CD4-positive, CD25-positive, alpha-beta regulatory T cell (primary cell): ENCODE results near the gene CASP7. TPM values are rescaled to one million over a fixed set of nuclear protein-coding genes. Genes with fewer than 3 reads are reported as not detected.

ENCODE experiments used
- ATAC-seq, 2 donors: fragments of 150-1000 bp; cut with Tn5 transposase; one replicate each; pipeline ENCODE4 v1.10.0; 2021; ENCODE audit warnings: low read depth in 2 of 2, moderate number of reproducible peaks in 2 of 2, moderate library complexity in 1 of 2
- DNase-seq, 3 donors: peaks; one replicate each; pipeline versions ENCODE4 v3.0.0 to v3.0.0-alpha.2; 2012 to 2022; ENCODE audit warnings: mixed read lengths in 1 of 3
- H3K27ac ChIP-seq: one replicate; pipeline ENCODE4 v1.7.0; 2013; ENCODE audit warnings: mild to moderate bottlenecking, low read length; ENCODE audit not compliant: insufficient read depth, poor library complexity, severe bottlenecking
- H3K27me3 ChIP-seq: one replicate; pipeline ENCODE4 v1.7.0; 2013; ENCODE audit warnings: low read length; ENCODE audit not compliant: control insufficient read depth, insufficient read depth
- H3K36me3 ChIP-seq: one replicate; pipeline ENCODE4 v1.7.0; 2013; ENCODE audit warnings: mild to moderate bottlenecking, low read length, moderate library complexity; ENCODE audit not compliant: control insufficient read depth, insufficient read depth
- H3K4me1 ChIP-seq: 2 replicates; pipeline ENCODE4 v1.7.0; 2013; ENCODE audit warnings: mild to moderate bottlenecking, low read length; ENCODE audit not compliant: insufficient read depth, control insufficient read depth, poor library complexity, severe bottlenecking
- H3K4me3 ChIP-seq: one replicate; pipeline ENCODE4 v1.7.0; 2013; ENCODE audit warnings: low read depth, mild to moderate bottlenecking, low read length, moderate library complexity
- H3K9me3 ChIP-seq, 2 experiments: 1 replicate in 1 of 2; 2 replicates in 1 of 2; pipeline ENCODE4 v1.7.0; 2013; ENCODE audit warnings: low read length in 2 of 2, mild to moderate bottlenecking in 1 of 2, moderate library complexity in 1 of 2; ENCODE audit not compliant: control insufficient read depth in 2 of 2
- H3K27ac Mint-ChIP-seq, 3 donors: one replicate each; pipeline ENCODE4 v1.8.0; 2020 to 2022; ENCODE audit warnings: mild to moderate bottlenecking in 3 of 3, mixed read lengths in 3 of 3, moderate library complexity in 2 of 3
- H3K27me3 Mint-ChIP-seq: one replicate; pipeline ENCODE4 v1.8.0; 2022; ENCODE audit warnings: mild to moderate bottlenecking, mixed read lengths
- H3K36me3 Mint-ChIP-seq: one replicate; pipeline ENCODE4 v1.8.0; 2020; ENCODE audit warnings: mixed read lengths
- H3K4me1 Mint-ChIP-seq, 4 donors: one replicate each; pipeline ENCODE4 v1.8.0; 2020 to 2022; ENCODE audit warnings: mixed read lengths in 4 of 4, mild to moderate bottlenecking in 1 of 4
- H3K4me3 Mint-ChIP-seq, 4 donors: one replicate each; pipeline ENCODE4 v1.8.0; 2020 to 2022; ENCODE audit warnings: mild to moderate bottlenecking in 4 of 4, mixed read lengths in 4 of 4, moderate library complexity in 3 of 4
- H3K9me3 Mint-ChIP-seq, 7 donors: one replicate each; pipeline ENCODE4 v1.8.0; 2020 to 2022; ENCODE audit warnings: mixed read lengths in 7 of 7, mild to moderate bottlenecking in 3 of 7, moderate library complexity in 2 of 7
- polyA plus RNA-seq, 4 donors: library from polyadenylated mRNA; unstranded; fragments of 300-500 nt; fragmentation: Illumina TruSeq; gene quantifications; one replicate each; pipeline ENCODE4 v1.2.3, GENCODE V29; 2021
- total RNA-seq: library from RNA; stranded (reverse); gene quantifications from one replicate; pipeline ENCODE4 v1.2.3, GENCODE V29; 2022

The CASP7 gene
- total and polyA plus RNA-seq, 5 donors from 2014 or later = 11.1 to 24.2 (median 21.7) TPM

- no peak overlapping the region for H3K4me3 Mint-ChIP-seq
- no peaks in the 10 kb centered on the region for H3K4me1 ChIP-seq
- no peak overlapping the region for H3K27ac ChIP-seq
- peaks cover 0 to 1% (median 0%) of the 10 kb centered on the region in 7 donors for H3K9me3 Mint-ChIP-seq
- peaks cover 1% of the 10 kb centered on the region for H3K36me3 Mint-ChIP-seq
- no peaks in the 10 kb centered on the region for H3K27me3 ChIP-seq
- H3K4me1 Mint-ChIP-seq = no peaks in the 10 kb centered on the region
- DNase-seq = no peak
- no peak overlapping the region for H3K4me3 ChIP-seq
- H3K36me3 ChIP-seq = no peaks in the 10 kb centered on the region
- H3K27me3 Mint-ChIP-seq = peaks cover 6% of the 10 kb centered on the region
- no peaks in the 10 kb centered on the region for H3K9me3 ChIP-seq
- ATAC-seq = no peak
- no peak overlapping the region for H3K27ac Mint-ChIP-seq
Observed at GRCh38 chr10:113736576-113736975, 56.9 kb downstream of the CASP7 start.

- H3K9me3 ChIP-seq = no peaks in the 10 kb centered on the region
- DNase-seq (no peak), ATAC-seq (no peak)
- Mint-ChIP-seq H3K4me3 (no peak overlapping the region), H3K9me3 (peaks cover 0 to 4% (median 0%) of the 10 kb centered on the region in 7 donors), H3K4me1 (no peaks in the 10 kb centered on the region), H3K27ac (no peak overlapping the region), H3K27me3 (peaks cover 14% of the 10 kb centered on the region), H3K36me3 (no peaks in the 10 kb centered on the region)
- peaks cover 2% of the 10 kb centered on the region for H3K27me3 ChIP-seq
- no peak overlapping the region for H3K4me3 ChIP-seq
- H3K36me3 ChIP-seq = no peaks in the 10 kb centered on the region
- no peaks in the 10 kb centered on the region for H3K4me1 ChIP-seq
- H3K27ac ChIP-seq = no peak overlapping the region
Observed at GRCh38 chr10:113739031-113739430, 59.3 kb downstream of the CASP7 start.

GRCh38 chr10:113739577-113739976, 59.9 kb downstream of the CASP7 start:
- no peak for DNase-seq
- H3K27ac ChIP-seq = no peak overlapping the region
- H3K4me1 ChIP-seq = no peaks in the 10 kb centered on the region
- peaks cover 0 to 4% (median 0%) of the 10 kb centered on the region in 7 donors for H3K9me3 Mint-ChIP-seq
- no peak overlapping the region for H3K27ac Mint-ChIP-seq
- no peak for ATAC-seq
- no peak overlapping the region for H3K4me3 Mint-ChIP-seq
- no peaks in the 10 kb centered on the region for H3K4me1 Mint-ChIP-seq
- H3K27me3 Mint-ChIP-seq = peaks cover 17% of the 10 kb centered on the region
- no peaks in the 10 kb centered on the region for H3K36me3 ChIP-seq
- H3K36me3 Mint-ChIP-seq = no peaks in the 10 kb centered on the region
- no peak overlapping the region for H3K4me3 ChIP-seq
- no peaks in the 10 kb centered on the region for H3K9me3 ChIP-seq
- peaks cover 2% of the 10 kb centered on the region for H3K27me3 ChIP-seq

GRCh38 chr10:113740850-113741249, 61.1 kb downstream of the CASP7 start:
- Histone ChIP-seq H3K4me3 (no peak overlapping the region), H3K27ac (no peak overlapping the region), H3K4me1 (no peaks in the 10 kb centered on the region), H3K9me3 (no peaks in the 10 kb centered on the region), H3K36me3 (no peaks in the 10 kb centered on the region), H3K27me3 (peaks cover 2% of the 10 kb centered on the region)
- no peak for ATAC-seq
- no peak overlapping the region for H3K27ac Mint-ChIP-seq
- peaks cover 0 to 6% (median 0%) of the 10 kb centered on the region in 7 donors for H3K9me3 Mint-ChIP-seq
- no peak overlapping the region for H3K4me3 Mint-ChIP-seq
- no peaks in the 10 kb centered on the region for H3K36me3 Mint-ChIP-seq
- H3K27me3 Mint-ChIP-seq = peaks cover 22% of the 10 kb centered on the region
- no peak for DNase-seq
- H3K4me1 Mint-ChIP-seq = no peaks in the 10 kb centered on the region

- peaks cover 1% of the 10 kb centered on the region for H3K36me3 Mint-ChIP-seq
- no peak for DNase-seq
- H3K4me1 ChIP-seq = no peaks in the 10 kb centered on the region
- H3K4me3 Mint-ChIP-seq = no peak overlapping the region
- H3K4me1 Mint-ChIP-seq = no peaks in the 10 kb centered on the region
- no peaks in the 10 kb centered on the region for H3K9me3 ChIP-seq
- H3K36me3 ChIP-seq = no peaks in the 10 kb centered on the region
- H3K27me3 Mint-ChIP-seq = peaks cover 32% of the 10 kb centered on the region
- H3K9me3 Mint-ChIP-seq = peaks cover 0 to 6% (median 1%) of the 10 kb centered on the region in 7 donors
- no peak overlapping the region for H3K27ac Mint-ChIP-seq
- peaks cover 3% of the 10 kb centered on the region for H3K27me3 ChIP-seq
- no peak overlapping the region for H3K4me3 ChIP-seq
- ATAC-seq = no peak
- H3K27ac ChIP-seq = no peak overlapping the region
Observed at GRCh38 chr10:113742466-113742865, 62.8 kb downstream of the CASP7 start.

GRCh38 chr10:113743594-113743993, 63.9 kb downstream of the CASP7 start:
- Mint-ChIP-seq H3K4me1 (no peaks in the 10 kb centered on the region), H3K27me3 (peaks cover 32% of the 10 kb centered on the region), H3K36me3 (peaks cover 4% of the 10 kb centered on the region), H3K4me3 (no peak overlapping the region), H3K9me3 (peaks cover 0 to 6% (median 1%) of the 10 kb centered on the region in 7 donors), H3K27ac (no peak overlapping the region)
- Histone ChIP-seq H3K9me3 (no peaks in the 10 kb centered on the region), H3K27me3 (peaks cover 4% of the 10 kb centered on the region), H3K4me1 (no peaks in the 10 kb centered on the region), H3K27ac (no peak overlapping the region), H3K4me3 (no peak overlapping the region), H3K36me3 (no peaks in the 10 kb centered on the region)
- DNase-seq (no peak), ATAC-seq (no peak)

- Mint-ChIP-seq H3K9me3 (peaks cover 0 to 6% (median 1%) of the 10 kb centered on the region in 7 donors), H3K36me3 (peaks cover 4% of the 10 kb centered on the region), H3K27ac (no peak overlapping the region), H3K4me1 (no peaks in the 10 kb centered on the region), H3K27me3 (peaks cover 38% of the 10 kb centered on the region), H3K4me3 (no peak overlapping the region)
- Histone ChIP-seq H3K27me3 (peaks cover 4% of the 10 kb centered on the region), H3K36me3 (no peaks in the 10 kb centered on the region), H3K9me3 (no peaks in the 10 kb centered on the region), H3K4me1 (no peaks in the 10 kb centered on the region), H3K4me3 (no peak overlapping the region), H3K27ac (no peak overlapping the region)
- ATAC-seq = no peak
- no peak for DNase-seq
Observed at GRCh38 chr10:113745374-113745773, 65.7 kb downstream of the CASP7 start.

GRCh38 chr10:113746217-113746957, 66.7 kb downstream of the CASP7 start:
- Mint-ChIP-seq H3K27ac (no peak overlapping the region), H3K4me3 (no peak overlapping the region), H3K9me3 (peaks cover 0 to 6% (median 0%) of the 10 kb centered on the region in 7 donors), H3K27me3 (peaks cover 31% of the 10 kb centered on the region), H3K36me3 (peaks cover 4% of the 10 kb centered on the region), H3K4me1 (no peaks in the 10 kb centered on the region)
- ATAC-seq (no peak), DNase-seq (no peak)
- Histone ChIP-seq H3K4me3 (no peak overlapping the region), H3K9me3 (no peaks in the 10 kb centered on the region), H3K4me1 (no peaks in the 10 kb centered on the region), H3K27me3 (peaks cover 4% of the 10 kb centered on the region), H3K36me3 (no peaks in the 10 kb centered on the region), H3K27ac (no peak overlapping the region)
